IMR-90 (cell line): ENCODE data around the gene RCL1. TPM values are rescaled to one million over a fixed set of nuclear protein-coding genes. Genes with fewer than 3 reads are reported as not detected.

ENCODE experiments used
- ATAC-seq: fragments of 200-7000 bp; cut with Tn5 transposase; 2 replicates; pipeline ENCODE4 v1.9.1; 2020; ENCODE audit warnings: low read depth, mild to moderate bottlenecking, moderate library complexity
- BruUV-seq: library from RNA; stranded (reverse); fragments of 400-500 nt; replicated peaks from 2 replicates; lab custom pipeline; 2021; lab: Mats Ljungman, UMichigan
- CTCF ChIA-PET: fragments of 300-600 bp; formaldehyde crosslinking; extraction: SDS; loops from one replicate; lab custom pipeline; 2021; ENCODE audit warnings: antibody characterized with exemption; lab: Yijun Ruan, JAX
- POLR2A ChIA-PET: fragments of 300-600 bp; sonication (Branson Sonifier 250); formaldehyde crosslinking; loops from one replicate; lab custom pipeline; 2022; ENCODE audit warnings: antibody characterized with exemption; ENCODE audit not compliant: unreplicated experiment; lab: Charles Lee
- DNase-seq: peaks from one replicate; pipeline ENCODE4 v3.0.0; 2013
- H2AFZ ChIP-seq: replicated peaks from 2 replicates; pipeline ENCODE3; 2013; ENCODE audit warnings: low read length, mild to moderate bottlenecking; ENCODE audit not compliant: poor library complexity
- H2AK5ac ChIP-seq: 2 replicates; pipeline ENCODE4 v1.6.1; 2013; ENCODE audit warnings: low read depth, low read length, inconsistent platforms
- H2AK9ac ChIP-seq: replicated peaks from 2 replicates; pipeline ENCODE3; 2013; ENCODE audit warnings: mild to moderate bottlenecking, low read depth, low read length, moderate library complexity; ENCODE audit not compliant: poor library complexity
- H2BK120ac ChIP-seq: 2 replicates; pipeline ENCODE4 v1.6.1; 2013; ENCODE audit warnings: low read depth, low read length, inconsistent platforms
- H2BK15ac ChIP-seq: 3 replicates; pipeline ENCODE4 v1.6.1; 2013; ENCODE audit warnings: low read depth, low read length, inconsistent platforms
- H2BK20ac ChIP-seq: 2 replicates; pipeline ENCODE4 v1.6.1; 2013; ENCODE audit warnings: low read depth, mild to moderate bottlenecking, inconsistent platforms, low read length, moderate library complexity
- H2BK5ac ChIP-seq: 2 replicates; pipeline ENCODE4 v1.6.1; 2013; ENCODE audit warnings: mild to moderate bottlenecking, low read depth, low read length, inconsistent platforms; ENCODE audit not compliant: poor library complexity, severe bottlenecking
- H3K14ac ChIP-seq: replicated peaks from 2 replicates; pipeline ENCODE4 v1.6.1; 2013; ENCODE audit warnings: low read depth, low read length, inconsistent platforms
- H3K18ac ChIP-seq: 2 replicates; pipeline ENCODE4 v1.6.1; 2013; ENCODE audit warnings: low read depth, low read length, control low read depth
- H3K23ac ChIP-seq: 2 replicates; pipeline ENCODE4 v1.6.1; 2013; ENCODE audit warnings: low read depth, low read length, inconsistent platforms
- H3K27ac ChIP-seq: 2 replicates; pipeline ENCODE4 v1.5.1; 2013; ENCODE audit warnings: mild to moderate bottlenecking, control low read depth, low read length; ENCODE audit not compliant: insufficient read depth
- H3K27me3 ChIP-seq: 2 replicates; pipeline ENCODE4 v1.6.1; 2013; ENCODE audit warnings: low read length; ENCODE audit not compliant: control insufficient read depth, insufficient read depth
- H3K36me3 ChIP-seq: 2 replicates; pipeline ENCODE4 v1.6.1; 2013; ENCODE audit warnings: low read length, mixed read lengths; ENCODE audit not compliant: control insufficient read depth, insufficient read depth
- H3K4ac ChIP-seq: 2 replicates; pipeline ENCODE4 v1.6.1; 2013; ENCODE audit warnings: low read depth, low read length, inconsistent platforms
- H3K4me1 ChIP-seq: 2 replicates; pipeline ENCODE4 v1.6.1; 2013; ENCODE audit warnings: low read length, mixed read lengths; ENCODE audit not compliant: control insufficient read depth, insufficient read depth
- H3K4me2 ChIP-seq: 2 replicates; pipeline ENCODE4 v1.6.1; 2013; ENCODE audit warnings: low read depth, mild to moderate bottlenecking, control low read depth, low read length, moderate library complexity
- H3K4me3 ChIP-seq: 2 replicates; pipeline ENCODE4 v1.5.1; 2013; ENCODE audit warnings: low read depth, mild to moderate bottlenecking, control low read depth, low read length, moderate library complexity; ENCODE audit not compliant: insufficient read depth
- H3K56ac ChIP-seq: 2 replicates; pipeline ENCODE4 v1.6.1; 2013; ENCODE audit warnings: low read length, inconsistent platforms; ENCODE audit not compliant: insufficient read depth; ENCODE audit errors: extremely low read depth
- H3K79me1 ChIP-seq, 2 experiments: 2 replicates each; pipeline ENCODE4 v1.6.1; 2013; ENCODE audit warnings: low read length in 2 of 2, inconsistent platforms in 1 of 2, low read depth in 1 of 2
- H3K9ac ChIP-seq: 2 replicates; pipeline ENCODE4 v1.6.1; 2013; ENCODE audit warnings: low read depth, low read length, control low read depth
- H3K9me1 ChIP-seq: 2 replicates; pipeline ENCODE4 v1.6.1; 2013; ENCODE audit warnings: low read length, inconsistent platforms; ENCODE audit not compliant: insufficient read depth
- H3K9me3 ChIP-seq: 2 replicates; pipeline ENCODE4 v1.6.1; 2013; ENCODE audit warnings: low read length; ENCODE audit not compliant: control insufficient read depth, insufficient read depth
- H4K20me1 ChIP-seq: 2 replicates; pipeline ENCODE4 v1.6.1; 2013; ENCODE audit warnings: low read length, inconsistent platforms; ENCODE audit not compliant: insufficient read depth
- H4K5ac ChIP-seq: 2 replicates; pipeline ENCODE4 v1.6.1; 2013; ENCODE audit warnings: mild to moderate bottlenecking, low read depth, low read length, control low read depth
- H4K8ac ChIP-seq, 2 experiments: 2 replicates each; pipeline ENCODE4 v1.6.1; 2013; ENCODE audit warnings: low read depth in 2 of 2, low read length in 2 of 2, control low read depth in 1 of 2, inconsistent platforms in 1 of 2
- H4K91ac ChIP-seq: 2 replicates; pipeline ENCODE4 v1.6.1; 2013; ENCODE audit warnings: low read depth, low read length, inconsistent platforms; ENCODE audit not compliant: insufficient read depth
- BHLHE40 ChIP-seq: fragments of 150-350 bp; IDR thresholded peaks from 2 replicates; pipeline ENCODE4 v1.6.1; 2016; ENCODE audit warnings: mild to moderate bottlenecking, low read depth, low read length
- FOS ChIP-seq: fragments of 150-350 bp; IDR thresholded peaks from 2 replicates; pipeline ENCODE4 v1.6.1; 2016; ENCODE audit warnings: low read depth, low read length
- NFE2L2 ChIP-seq: fragments of 150-350 bp; IDR thresholded peaks from 2 replicates; pipeline ENCODE4 v1.6.1; 2016; ENCODE audit warnings: low read depth, mild to moderate bottlenecking, low read length
- POLR2A ChIP-seq: IDR thresholded peaks from 2 replicates; pipeline ENCODE4 v1.6.1; 2012; ENCODE audit warnings: mild to moderate bottlenecking, low read depth, low read length
- RAD21 ChIP-seq: IDR thresholded peaks from 2 replicates; pipeline ENCODE4 v1.6.1; 2012; ENCODE audit warnings: low read length, improper control_type of control experiment
- SMC3 ChIP-seq: fragments of 150-350 bp; IDR thresholded peaks from 2 replicates; pipeline ENCODE4 v1.6.1; 2016; ENCODE audit warnings: low read depth, mild to moderate bottlenecking, antibody characterized with exemption, low read length, moderate library complexity
- WGBS, 2 experiments: methylation state at CpG; one replicate each; pipeline versions ENCODE4 v1.1.5 to v1.1.7; 2013; ENCODE audit warnings: missing lambda C conversion rate in 2 of 2; ENCODE audit not compliant: insufficient read length in 1 of 2; ENCODE audit errors: extremely low coverage in 2 of 2; 5-methylcytosine and 5-hydroxymethylcytosine counted together
- dilution Hi-C: fragments of 300-500 bp; cut with HindIII; formaldehyde crosslinking; loops from one replicate; pipeline ENCODE4 v1.14.3; 2018; ENCODE audit warnings: low sequenced_read_pairs; ENCODE audit not compliant: unreplicated experiment
- in situ Hi-C: fragments of 300-500 bp; cut with MboI; formaldehyde crosslinking; loops from 3 replicates; pipeline ENCODE4 v1.14.3; 2019; ENCODE audit warnings: low sequenced_read_pairs, inconsistent platforms, mixed read lengths
- intact Hi-C: fragments of 100-400 bp; cut with micrococcal nuclease; formaldehyde crosslinking; loops from 2 replicates; pipeline ENCODE4 v1.10.0; 2022
- microRNA-seq, 2 experiments: library from miRNA; stranded (forward) in 1 of 2; unstranded in 1 of 2; fragments of 10-50 nt in 1 of 2; fragments of <30 nt in 1 of 2; gene quantifications in 1 of 2; microRNA quantifications in 1 of 2; one replicate each; pipeline versions ENCODE3 to v1.1.0; 2013 to 2020; ENCODE audit not compliant: insufficient read depth in 1 of 2, insufficient read length in 1 of 2, unreplicated experiment in 1 of 2
- polyA plus RNA-seq, 3 experiments: library from polyadenylated mRNA; depleted of rRNA; stranded (reverse); fragments of >200 nt; gene quantifications; 2 replicates each; pipeline ENCODE4 v1.2.3, GENCODE V29; 2012; ENCODE audit warnings: low replicate concordance in 1 of 3
- small RNA-seq, 5 experiments: library from RNA; depleted of rRNA; stranded (forward); fragments of <200 nt; gene quantifications; one replicate each; pipeline ENCODE3, GENCODE V24; 2012
- total RNA-seq: library from RNA; depleted of rRNA; stranded (reverse); fragments of >200 nt; gene quantifications from 2 replicates; pipeline ENCODE4 v1.2.3, GENCODE V29; 2012; rRNA removed
- TF ChIP-seq, protein P1 (sequence below): fragments of 150-350 bp; IDR thresholded peaks from 2 replicates; pipeline ENCODE4 v1.6.1; 2016; ENCODE audit warnings: low read depth, mild to moderate bottlenecking, low read length, moderate library complexity, borderline replicate concordance
- TF ChIP-seq, protein P2 (sequence below): fragments of 150-350 bp; IDR thresholded peaks from 2 replicates; pipeline ENCODE4 v1.6.1; 2017; ENCODE audit warnings: mild to moderate bottlenecking, antibody characterized with exemption, low read length, low read depth

The RCL1 gene
- total and polyA plus RNA-seq, 2 of the 4 experiments (the other 2 are of a cell fraction), result 12.3 to 13.8 TPM

DNA sequence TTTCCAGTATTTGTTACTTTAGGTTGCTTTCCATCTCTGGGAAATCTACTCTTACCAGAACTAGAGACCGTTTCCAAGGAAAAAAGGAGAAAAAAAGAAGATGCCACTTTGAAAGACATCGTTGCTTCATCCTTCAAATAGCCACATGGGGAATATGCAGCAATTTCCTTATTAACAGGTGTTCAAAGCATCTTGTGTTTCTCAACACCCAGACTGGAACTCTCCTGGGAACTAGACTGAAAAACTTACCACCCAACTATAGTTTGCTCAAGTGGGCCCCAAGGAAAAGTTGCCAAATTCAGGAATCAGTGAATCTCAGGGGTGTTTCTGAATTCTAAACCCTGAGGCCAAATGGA lies 112.4 kb downstream of the RCL1 start:
- no peaks in the 10 kb centered on the region for H3K9me3 ChIP-seq
- no peak overlapping the region for H2AFZ ChIP-seq
- H3K4me2 ChIP-seq, result no peak overlapping the region
- DNase-seq, result no peak
- H4K91ac ChIP-seq, result no peak overlapping the region
- peaks cover 4% of the 10 kb centered on the region; the same call in 1 of the 2 replicates for H3K9me1 ChIP-seq
- intact Hi-C loops (no loop called here), dilution Hi-C loops (no loop called here), in situ Hi-C loops (no loop called here)
- no peak overlapping the region for H3K9ac ChIP-seq
- TF ChIP-seq NFE2L2, result no peak
- TF ChIP-seq RAD21, result no peak
- TF ChIP-seq SMC3, result no peak
- TF ChIP-seq, protein P1, sequence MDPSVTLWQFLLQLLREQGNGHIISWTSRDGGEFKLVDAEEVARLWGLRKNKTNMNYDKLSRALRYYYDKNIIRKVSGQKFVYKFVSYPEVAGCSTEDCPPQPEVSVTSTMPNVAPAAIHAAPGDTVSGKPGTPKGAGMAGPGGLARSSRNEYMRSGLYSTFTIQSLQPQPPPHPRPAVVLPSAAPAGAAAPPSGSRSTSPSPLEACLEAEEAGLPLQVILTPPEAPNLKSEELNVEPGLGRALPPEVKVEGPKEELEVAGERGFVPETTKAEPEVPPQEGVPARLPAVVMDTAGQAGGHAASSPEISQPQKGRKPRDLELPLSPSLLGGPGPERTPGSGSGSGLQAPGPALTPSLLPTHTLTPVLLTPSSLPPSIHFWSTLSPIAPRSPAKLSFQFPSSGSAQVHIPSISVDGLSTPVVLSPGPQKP, result no peak
- no peak for TF ChIP-seq BHLHE40
- no peak for TF ChIP-seq FOS
- no peak for TF ChIP-seq POLR2A
- TF ChIP-seq, protein P2, sequence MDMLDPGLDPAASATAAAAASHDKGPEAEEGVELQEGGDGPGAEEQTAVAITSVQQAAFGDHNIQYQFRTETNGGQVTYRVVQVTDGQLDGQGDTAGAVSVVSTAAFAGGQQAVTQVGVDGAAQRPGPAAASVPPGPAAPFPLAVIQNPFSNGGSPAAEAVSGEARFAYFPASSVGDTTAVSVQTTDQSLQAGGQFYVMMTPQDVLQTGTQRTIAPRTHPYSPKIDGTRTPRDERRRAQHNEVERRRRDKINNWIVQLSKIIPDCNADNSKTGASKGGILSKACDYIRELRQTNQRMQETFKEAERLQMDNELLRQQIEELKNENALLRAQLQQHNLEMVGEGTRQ, result no peak
- no peak overlapping the region for H3K56ac ChIP-seq
- H2BK120ac ChIP-seq, result no peak overlapping the region
- ATAC-seq, result no peak
- no peak overlapping the region for H4K8ac ChIP-seq
- CTCF ChIA-PET, result no interaction called here
- H2BK20ac ChIP-seq, result peak overlapping the region; percentile 49; the same call in 1 of the 2 replicates
- H3K18ac ChIP-seq, result no peak overlapping the region
- H2AK5ac ChIP-seq, result no peak overlapping the region
- H3K4me1 ChIP-seq, result peaks cover 6% of the 10 kb centered on the region; the same call in 1 of the 2 replicates
- H3K79me1 ChIP-seq, result no peaks in the 10 kb centered on the region
- H2AK9ac ChIP-seq, result no peak overlapping the region
- no peak overlapping the region for H3K4ac ChIP-seq
- H2BK5ac ChIP-seq, result no peak overlapping the region
- H4K20me1 ChIP-seq, result peaks cover 3% of the 10 kb centered on the region; the same call in 1 of the 2 replicates
- no peaks in the 10 kb centered on the region for H3K36me3 ChIP-seq
- POLR2A ChIA-PET, result no interaction called here
- WGBS, 2 experiments, result no CpG with 5 or more reads among the region's 2 CpGs
- H3K4me3 ChIP-seq, result no peak overlapping the region
- H4K5ac ChIP-seq, result no peak overlapping the region
- H3K27me3 ChIP-seq, result no peaks in the 10 kb centered on the region
- no peak overlapping the region for H3K23ac ChIP-seq
- H2BK15ac ChIP-seq, result no peak overlapping the region
- no peak overlapping the region; the same call in 1 of the 2 replicates for H3K14ac ChIP-seq
- no TSS peak for BruUV-seq
- no peak overlapping the region for H3K27ac ChIP-seq

Small RNA genes within 50 kb of the gene (microRNA-seq; reads per million reads assigned to microRNA genes)
- gene AL158147.1 (ENCODE audit: insufficient read depth, insufficient read length), result not detected
- 0 to 10.2 reads per million in 2 experiments for gene MIR101-2 (ENCODE audit: insufficient read depth in 1 of 2, insufficient read length in 1 of 2, unreplicated experiment in 1 of 2)

Small RNA genes within 50 kb of the gene (small RNA-seq; reads per million reads assigned to genes)
- gene AL158147.1 (0 reads per million in 5 experiments), gene MIR101-2 (0 reads per million in 5 experiments)

Other genes starting within 250 kb of the RCL1 start
- gene PLPP6, start 130.7 kb upstream of the RCL1 start, total RNA-seq, result 3.3 and 3.4 TPM in 2 replicates
- gene PLPP6, start 130.7 kb upstream of the RCL1 start, polyA plus RNA-seq (2012; rRNA removed), result 5.3 and 5.9 TPM in 2 replicates
- gene SPATA6L, start 126.5 kb upstream of the RCL1 start, total RNA-seq, result 0.18 and 0.28 TPM in 2 replicates
- gene SPATA6L, start 126.5 kb upstream of the RCL1 start, polyA plus RNA-seq (2012; rRNA removed), result 0.60 and 0.84 TPM in 2 replicates
- gene CDC37L1, start 113.4 kb upstream of the RCL1 start, total RNA-seq, result 6.6 and 12.8 TPM in 2 replicates
- gene CDC37L1, start 113.4 kb upstream of the RCL1 start, polyA plus RNA-seq (2012; rRNA removed), result 6.5 and 7.3 TPM in 2 replicates
- gene AK3, start 51.7 kb upstream of the RCL1 start, total RNA-seq, result 24.7 and 33.3 TPM in 2 replicates
- 20.2 and 26.2 TPM in 2 replicates for gene AK3, start 51.7 kb upstream of the RCL1 start, polyA plus RNA-seq (2012; rRNA removed)
- gene JAK2, start 192.3 kb downstream of the RCL1 start, total RNA-seq, result 6.1 and 7.2 TPM in 2 replicates
- gene JAK2, start 192.3 kb downstream of the RCL1 start, polyA plus RNA-seq (2012; rRNA removed), result 1.6 and 2.3 TPM in 2 replicates